Stimulated activated CD4-positive, alpha-beta T cell treated with anti-CD3 and anti-CD28 coated beads, TNF-alpha, amount 100 ng/mL, for 24 hours (primary cell): Measurements from ENCODE around the gene SAP130.

Source experiments
- DNase-seq, 3 experiments: peaks; one replicate each; pipeline ENCODE4 v3.0.0-alpha.2; 2020; ENCODE audit warnings: low read depth in 3 of 3

Gene SAP130

GRCh38 chr2:128027801-128028667 is at the start of gene SAP130:
SAP130 (minus strand) TSS chr2:128028059; CDS start chr2:128026292, 1,767 bp downstream.
- DNase-seq, result peak; percentile 94 to 99 (median 97)

GRCh38 chr2:128076461-128077106 is 48.7 kb upstream of the SAP130 start:
- no peak for DNase-seq

GRCh38 chr2:128073278-128073677 is 45.4 kb upstream of the SAP130 start:
- no peak for DNase-seq

- no peak for DNase-seq
Measured at GRCh38 chr2:128069769-128070168, 41.9 kb upstream of the SAP130 start.

GRCh38 chr2:128064353-128064752 is 36.5 kb upstream of the SAP130 start:
- DNase-seq, result no peak

- DNase-seq, result no peak
Measured at GRCh38 chr2:128062571-128062970, 34.7 kb upstream of the SAP130 start.

GRCh38 chr2:128058114-128058513 is 30.3 kb upstream of the SAP130 start:
- no peak for DNase-seq

- no peak for DNase-seq
Measured at GRCh38 chr2:128057334-128057733, 29.5 kb upstream of the SAP130 start.

- no peak for DNase-seq
Measured at GRCh38 chr2:128054104-128054885, 26.4 kb upstream of the SAP130 start.

GRCh38 chr2:128053331-128053730 is 25.5 kb upstream of the SAP130 start:
- no peak for DNase-seq

GRCh38 chr2:128043041-128043440 is 15.2 kb upstream of the SAP130 start:
- DNase-seq, result no peak

GRCh38 chr2:128041561-128041960 is 13.7 kb upstream of the SAP130 start:
- DNase-seq, result no peak

- no peak for DNase-seq
Measured at GRCh38 chr2:128040166-128040771, 12.4 kb upstream of the SAP130 start.

- no peak for DNase-seq
Measured at GRCh38 chr2:128039535-128039934, 11.7 kb upstream of the SAP130 start.

GRCh38 chr2:128038411-128038810 is 10.6 kb upstream of the SAP130 start:
- no peak for DNase-seq

GRCh38 chr2:128037649-128038048 is 9.8 kb upstream of the SAP130 start:
- DNase-seq, result no peak

- DNase-seq, result no peak
Measured at GRCh38 chr2:128036748-128037607, 9.1 kb upstream of the SAP130 start.

GRCh38 chr2:128032092-128032491 is 4.2 kb upstream of the SAP130 start:
- DNase-seq, result no peak

- DNase-seq, result no peak
Measured at GRCh38 chr2:128028668-128029054, 802 bp upstream of the SAP130 start.

- peak; percentile 96 to 99 (median 98) for DNase-seq
Measured at GRCh38 chr2:128027278-128027800, 520 bp downstream of the SAP130 start.
